ENCODE results near the gene MPDU1.
A peak's percentile ranks its signal among the peaks of the same experiment; 100 is the strongest.

MPDU1 gene

GRCh38 chr17:7561028-7561575, 22.6 kb upstream of the MPDU1 start:
- peak overlapping the region; percentile 81 for H3K4me3 ChIP-seq (replicated peaks; ENCODE audit: low read depth, low read length)
- DNase-seq (ENCODE audit: low read depth): peak; percentile 83
- TF ChIP-seq CTCF (IDR thresholded peaks at IDR 0.05; ENCODE audit: low read length, missing control alignments): peak; percentile 74

- DNase-seq (ENCODE audit: low read depth): peak; percentile 92
- TF ChIP-seq CTCF (IDR thresholded peaks at IDR 0.05; ENCODE audit: low read length, missing control alignments): no peak
- peak within 1 kb of the TSS; percentile 81 for H3K4me3 ChIP-seq (replicated peaks; ENCODE audit: low read depth, low read length)
Measured at GRCh38 chr17:7561589-7562207, 22.0 kb upstream of the MPDU1 start, which contains the start of gene SENP3. SENP3 (plus strand) TSS chr17:7561919; CDS start chr17:7563077, 1,158 bp downstream.

GRCh38 chr17:7562208-7562605, 21.4 kb upstream of the MPDU1 start:
- DNase-seq (ENCODE audit: low read depth): no peak
- peak overlapping the region; percentile 81 for H3K4me3 ChIP-seq (replicated peaks; ENCODE audit: low read depth, low read length)
- TF ChIP-seq CTCF (IDR thresholded peaks at IDR 0.05; ENCODE audit: low read length, missing control alignments): no peak

GRCh38 chr17:7563115-7563869, 20.4 kb upstream of the MPDU1 start:
- no peak for DNase-seq (ENCODE audit: low read depth)
- H3K4me3 ChIP-seq (replicated peaks; ENCODE audit: low read depth, low read length): peak overlapping the region; percentile 81
- no peak for TF ChIP-seq CTCF (IDR thresholded peaks at IDR 0.05; ENCODE audit: low read length, missing control alignments)

- no peak for TF ChIP-seq CTCF (IDR thresholded peaks at IDR 0.05; ENCODE audit: low read length, missing control alignments)
- H3K4me3 ChIP-seq (replicated peaks; ENCODE audit: low read depth, low read length): no peak overlapping the region
Measured at GRCh38 chr17:7569571-7569970, 14.1 kb upstream of the MPDU1 start.

GRCh38 chr17:7570351-7570750, 13.3 kb upstream of the MPDU1 start:
- H3K4me3 ChIP-seq (replicated peaks; ENCODE audit: low read depth, low read length): no peak overlapping the region
- DNase-seq (ENCODE audit: low read depth): no peak
- no peak for TF ChIP-seq CTCF (IDR thresholded peaks at IDR 0.05; ENCODE audit: low read length, missing control alignments)

More at GRCh38 chr17:7569571-7569970, 14.1 kb upstream of the MPDU1 start:
- no peak for DNase-seq (ENCODE audit: low read depth)

Measured in fibroblast of pulmonary artery (primary cell).